GM10248 (cell line): ENCODE results near the gene DLX5.

ENCODE experiments used
- CTCF ChIA-PET: fragments of 300-600 bp; sonication (Branson Sonifier 250); formaldehyde crosslinking; extraction: SDS; loops from one replicate; lab custom pipeline; 2021; ENCODE audit warnings: antibody characterized with exemption; lab: Yijun Ruan, JAX
- POLR2A ChIA-PET: fragments of 350-650 bp; sonication (Branson Sonifier 250); formaldehyde crosslinking; extraction: SDS; loops from one replicate; lab custom pipeline; 2020; ENCODE audit warnings: antibody characterized with exemption; lab: Yijun Ruan, JAX
- DNase-seq: peaks from one replicate; pipeline ENCODE4 v3.0.0; 2012; ENCODE audit errors: extremely low spot score
- CTCF ChIP-seq: IDR thresholded peaks from 2 replicates; pipeline ENCODE4 v1.5.1; 2012; ENCODE audit warnings: mild to moderate bottlenecking, low read depth; ENCODE audit errors: extremely low read depth, missing control alignments, control extremely low read depth

Gene DLX5

GRCh38 chr7:97018126-97018601 is 6.5 kb downstream of the DLX5 start:
- CTCF ChIA-PET, result interaction anchor here (1.1 to 4.5 kb wide), 2 partner anchors 9 to 10 kb away, joined by 4 to 23 read pairs; no protein-coding TSS in a partner anchor
- DNase-seq, result no peak
- no peak for TF ChIP-seq CTCF
- POLR2A ChIA-PET, result no interaction called here

- POLR2A ChIA-PET, result no interaction called here
Measured at GRCh38 chr7:97017192-97018125, 7.2 kb downstream of the DLX5 start.

GRCh38 chr7:97016381-97017191 is 8.0 kb downstream of the DLX5 start:
- no peak for DNase-seq
- POLR2A ChIA-PET, result no interaction called here
- no peak for TF ChIP-seq CTCF
- CTCF ChIA-PET, result interaction anchor here (1.3 to 4.5 kb wide), 2 partner anchors 8 to 10 kb away, joined by 3 to 23 read pairs; no protein-coding TSS in a partner anchor

More at GRCh38 chr7:97017192-97018125, 7.2 kb downstream of the DLX5 start:
- CTCF ChIA-PET, result interaction anchor here (1.1 to 4.5 kb wide), 3 partner anchors 9 to 10 kb away, joined by 3 to 23 read pairs (median 4); no protein-coding TSS in a partner anchor
- no peak for DNase-seq
- TF ChIP-seq CTCF, result no peak

GRCh38 chr7:97015756-97016380 is 8.8 kb downstream of the DLX5 start:
- POLR2A ChIA-PET, result no interaction called here
- TF ChIP-seq CTCF, result no peak
- DNase-seq, result no peak
- CTCF ChIA-PET, result interaction anchor here (0.9 to 4.5 kb wide), 2 partner anchors 11 to 20 kb away, joined by 3 to 23 read pairs; no protein-coding TSS in a partner anchor

GRCh38 chr7:97015279-97015678 is 9.4 kb downstream of the DLX5 start:
- DNase-seq, result no peak
- TF ChIP-seq CTCF, result no peak
- ChIA-PET CTCF (interaction anchor here (0.9 to 4.5 kb wide), 2 partner anchors 12 to 20 kb away, joined by 3 to 23 read pairs; no protein-coding TSS in a partner anchor), POLR2A (no interaction called here)
